MG63 (cell line): ENCODE data around the gene SATB1. TPM values are rescaled to one million over a fixed set of nuclear protein-coding genes. Genes with fewer than 3 reads are reported as not detected.
"Not testable (repeated sequence)": the region's sequence is repeated elsewhere in the genome, so short reads cannot be mapped to it uniquely, and the experiment has no call there.

Experiments
- DNase-seq: peaks from one replicate; pipeline ENCODE4 v3.0.0-alpha.2; 2020
- H3K27me3 ChIP-seq: fragments of 250-450 bp; sonication (Bioruptor Pico); 2 replicates; pipeline ENCODE4 v1.5.1; 2020; ENCODE audit warnings: mild to moderate bottlenecking, moderate library complexity
- H3K36me3 ChIP-seq: fragments of 250-450 bp; sonication (Bioruptor Pico); 2 replicates; pipeline ENCODE4 v1.5.1; 2020; ENCODE audit warnings: mild to moderate bottlenecking, moderate library complexity
- H3K4me3 ChIP-seq: fragments of 250-450 bp; sonication (Bioruptor Pico); 2 replicates; pipeline ENCODE4 v1.5.1; 2020; ENCODE audit warnings: mild to moderate bottlenecking, moderate library complexity
- H3K9me3 ChIP-seq: fragments of 250-450 bp; sonication (Bioruptor Pico); 2 replicates; pipeline ENCODE4 v1.5.1; 2020; ENCODE audit warnings: mild to moderate bottlenecking, moderate library complexity
- total RNA-seq: library from RNA; depleted of rRNA; stranded (reverse); fragments of >200 nt; shearing (Covaris generic); gene quantifications from 2 replicates; pipeline ENCODE4 v1.2.3, GENCODE V29; 2014; ENCODE audit warnings: low replicate concordance

Gene SATB1
- total RNA-seq, 1 experiment from 2014 or later: not detected

GRCh38 chr3:18349197-18349798 is 75.8 kb downstream of the SATB1 start:
- Histone ChIP-seq H3K27me3 (no peaks in the 10 kb centered on the region), H3K36me3 (no peaks in the 10 kb centered on the region), H3K4me3 (no peak overlapping the region), H3K9me3 (no peaks in the 10 kb centered on the region)
- DNase-seq: no peak

- Histone ChIP-seq H3K27me3 (no peaks in the 10 kb centered on the region), H3K36me3 (no peaks in the 10 kb centered on the region), H3K4me3 (no peak overlapping the region), H3K9me3 (no peaks in the 10 kb centered on the region)
- DNase-seq: no peak
These were observed 79.0 kb downstream of the SATB1 start for GRCh38 chr3:18346097-18346496.

GRCh38 chr3:18345015-18345367 is 80.1 kb downstream of the SATB1 start:
- Histone ChIP-seq H3K27me3 (no peaks in the 10 kb centered on the region), H3K9me3 (no peaks in the 10 kb centered on the region), H3K36me3 (no peaks in the 10 kb centered on the region), H3K4me3 (no peak overlapping the region)
- DNase-seq: no peak

GRCh38 chr3:18344306-18345014 is 80.7 kb downstream of the SATB1 start:
- Histone ChIP-seq H3K4me3 (no peak overlapping the region), H3K36me3 (no peaks in the 10 kb centered on the region), H3K27me3 (no peaks in the 10 kb centered on the region), H3K9me3 (no peaks in the 10 kb centered on the region)
- no peak for DNase-seq

GRCh38 chr3:18343809-18344208 is 81.3 kb downstream of the SATB1 start:
- no peaks in the 10 kb centered on the region for H3K9me3 ChIP-seq
- H3K36me3 ChIP-seq: no peaks in the 10 kb centered on the region
- DNase-seq: no peak
- no peaks in the 10 kb centered on the region for H3K27me3 ChIP-seq
- no peak overlapping the region for H3K4me3 ChIP-seq

DNA sequence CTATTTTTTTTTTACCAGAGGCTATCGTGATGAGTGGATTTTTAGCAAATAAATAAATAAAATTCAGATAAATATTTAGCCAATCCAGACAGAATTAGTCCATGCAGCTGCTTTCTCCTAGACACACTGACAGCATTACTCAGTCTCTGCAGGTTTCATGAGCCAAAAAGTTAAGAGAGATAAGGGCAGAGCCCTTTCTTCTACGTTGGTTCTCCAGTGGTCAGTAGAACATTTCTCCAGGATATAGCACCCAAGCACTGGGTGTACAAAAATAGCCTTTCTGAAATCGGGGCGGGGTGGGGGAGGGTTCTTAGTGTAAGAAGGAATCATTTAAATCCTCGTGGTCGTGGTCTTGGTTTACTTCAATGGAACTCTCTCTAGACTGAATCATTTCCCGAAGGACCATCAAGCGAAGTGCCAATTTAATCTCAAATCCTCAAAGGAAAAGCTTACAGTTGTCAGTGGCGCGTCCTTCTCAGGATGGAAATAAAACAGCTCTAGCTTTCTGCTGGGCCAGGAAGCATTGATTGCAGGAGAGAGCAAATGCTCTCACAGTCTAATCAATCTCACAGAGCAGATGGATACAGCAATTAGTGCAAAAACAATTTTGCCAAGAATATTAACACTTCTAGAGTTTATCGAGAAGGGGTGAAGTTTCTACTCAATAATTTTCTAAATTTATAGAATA is 86.2 kb downstream of the SATB1 start:
- H3K4me3 ChIP-seq: no peak overlapping the region
- H3K9me3 ChIP-seq: no peaks in the 10 kb centered on the region
- DNase-seq: no peak
- H3K27me3 ChIP-seq: no peaks in the 10 kb centered on the region
- no peaks in the 10 kb centered on the region for H3K36me3 ChIP-seq

- no peaks in the 10 kb centered on the region for H3K36me3 ChIP-seq
- no peaks in the 10 kb centered on the region for H3K9me3 ChIP-seq
- H3K4me3 ChIP-seq: no peak overlapping the region
- no peaks in the 10 kb centered on the region for H3K27me3 ChIP-seq
- no peak for DNase-seq
These were observed 87.9 kb downstream of the SATB1 start for GRCh38 chr3:18337231-18337630.

- H3K36me3 ChIP-seq: no peaks in the 10 kb centered on the region
- H3K4me3 ChIP-seq: no peak overlapping the region
- no peak for DNase-seq
- H3K27me3 ChIP-seq: no peaks in the 10 kb centered on the region
- H3K9me3 ChIP-seq: no peaks in the 10 kb centered on the region
These were observed 90.1 kb downstream of the SATB1 start for GRCh38 chr3:18334837-18335601.

- H3K36me3 ChIP-seq, H3K9me3 ChIP-seq, DNase-seq, H3K27me3 ChIP-seq, H3K4me3 ChIP-seq: not testable (repeated sequence)
These were observed 94.2 kb downstream of the SATB1 start for GRCh38 chr3:18330772-18331441.

DNA sequence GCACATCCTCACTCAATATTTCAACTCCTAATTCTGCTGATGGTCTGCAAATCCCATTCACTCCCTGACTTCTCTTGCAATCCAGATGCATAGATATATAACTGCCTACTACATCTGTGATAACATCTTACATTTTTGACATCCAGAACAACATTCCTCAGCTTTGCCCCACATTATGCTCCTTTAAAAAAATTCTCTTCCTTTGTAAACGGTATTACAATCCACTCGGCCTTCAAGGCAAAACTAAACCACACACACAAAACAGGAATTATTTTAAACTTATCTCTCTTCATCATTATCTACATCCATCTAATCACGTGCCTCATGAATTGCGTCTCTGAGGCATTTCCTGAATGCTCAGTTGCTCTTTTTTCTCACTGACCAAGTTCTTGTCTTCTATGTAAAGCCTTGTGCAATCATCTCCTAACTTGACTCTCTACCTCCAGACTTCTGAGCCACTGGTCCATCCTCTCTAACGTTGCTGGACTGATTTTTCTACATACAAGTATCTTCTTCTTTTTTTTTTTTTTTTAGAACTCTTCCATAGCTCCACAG is 117.0 kb downstream of the SATB1 start:
- no peaks in the 10 kb centered on the region for H3K27me3 ChIP-seq
- H3K4me3 ChIP-seq: no peak overlapping the region
- no peaks in the 10 kb centered on the region for H3K9me3 ChIP-seq
- DNase-seq: no peak
- no peaks in the 10 kb centered on the region for H3K36me3 ChIP-seq

DNA sequence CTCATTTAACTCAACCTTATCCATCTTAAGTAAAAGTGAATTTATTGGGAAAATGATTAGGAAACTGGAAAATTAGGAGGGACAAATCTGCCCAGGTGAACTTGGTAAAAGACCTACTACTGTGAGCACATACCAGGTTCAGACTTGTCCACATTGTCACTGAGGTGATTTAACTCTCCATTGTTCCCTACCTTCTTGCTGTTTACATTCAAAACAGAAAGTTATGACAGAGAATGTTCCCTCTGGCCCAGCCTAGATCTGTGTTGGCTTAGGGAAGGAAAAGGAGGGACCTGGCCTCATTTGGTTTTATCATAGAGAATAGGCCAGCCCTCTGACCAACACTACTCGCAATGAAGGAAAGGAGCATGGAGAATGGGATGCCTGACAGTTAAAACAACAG is 117.6 kb downstream of the SATB1 start:
- H3K4me3 ChIP-seq: no peak overlapping the region
- H3K9me3 ChIP-seq: no peaks in the 10 kb centered on the region
- H3K27me3 ChIP-seq: no peaks in the 10 kb centered on the region
- no peaks in the 10 kb centered on the region for H3K36me3 ChIP-seq
- DNase-seq: no peak

GRCh38 chr3:18302517-18302916 is 122.6 kb downstream of the SATB1 start:
- no peak overlapping the region for H3K4me3 ChIP-seq
- H3K27me3 ChIP-seq: no peaks in the 10 kb centered on the region
- H3K36me3 ChIP-seq: no peaks in the 10 kb centered on the region
- H3K9me3 ChIP-seq: no peaks in the 10 kb centered on the region
- no peak for DNase-seq

DNA sequence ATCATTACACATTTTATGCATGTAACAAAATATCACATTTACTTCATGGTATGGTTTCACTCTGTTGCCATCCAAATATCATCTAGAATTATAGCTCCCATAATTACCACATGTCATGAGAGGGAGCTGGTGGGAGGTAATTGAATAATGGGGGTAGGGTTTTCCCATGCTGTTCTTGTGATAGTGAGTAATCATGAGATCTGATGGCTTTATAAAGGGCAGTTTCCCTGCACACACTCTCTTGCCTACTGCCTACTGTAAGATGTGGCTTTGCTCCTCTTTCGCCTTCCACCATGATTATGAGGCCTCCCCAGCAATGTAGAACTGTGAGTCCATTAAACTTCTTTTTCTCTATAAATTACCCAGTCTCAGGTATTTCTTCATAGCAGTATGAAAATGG is 123.4 kb downstream of the SATB1 start:
- no peak for DNase-seq
- no peaks in the 10 kb centered on the region for H3K9me3 ChIP-seq
- no peak overlapping the region for H3K4me3 ChIP-seq
- H3K27me3 ChIP-seq: no peaks in the 10 kb centered on the region
- no peaks in the 10 kb centered on the region for H3K36me3 ChIP-seq

DNA sequence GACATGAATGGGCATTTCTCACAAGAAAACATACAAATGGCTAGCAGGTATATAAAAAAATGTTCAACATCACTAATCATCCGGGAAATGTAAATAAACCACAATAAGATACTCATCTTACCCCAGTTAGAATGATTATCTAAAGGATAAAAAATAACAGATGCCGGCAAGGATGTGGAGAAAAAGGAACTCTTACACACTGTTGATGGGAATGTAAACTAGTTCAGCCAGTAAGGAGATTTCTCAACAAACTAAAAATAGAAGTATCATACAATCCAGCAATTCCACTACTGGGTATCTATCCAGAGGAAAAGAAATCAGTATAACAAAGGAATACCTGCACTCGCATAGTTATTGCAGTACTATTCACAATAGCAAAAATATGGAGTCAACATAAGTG is 124.2 kb downstream of the SATB1 start:
- H3K27me3 ChIP-seq: no peaks in the 10 kb centered on the region
- DNase-seq: no peak

DNA sequence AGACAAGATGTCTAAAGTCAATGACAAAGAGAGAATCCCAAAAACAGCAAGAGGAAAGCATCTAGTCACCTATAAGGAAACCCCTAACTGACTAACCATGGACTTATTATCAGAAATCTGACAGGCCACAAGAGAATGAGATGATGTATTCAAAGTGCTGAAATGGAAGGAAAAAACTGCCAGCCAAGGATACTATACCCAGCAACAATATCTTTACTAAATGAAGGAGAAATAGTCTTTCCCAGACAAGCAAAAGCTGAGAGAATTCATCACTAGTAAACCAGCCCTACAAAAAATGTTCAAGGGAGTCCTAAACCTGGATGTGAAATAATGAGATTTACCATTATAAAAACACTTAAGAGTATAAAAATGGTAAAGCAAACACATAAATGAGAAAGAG is 128.0 kb downstream of the SATB1 start:
- Histone ChIP-seq H3K27me3 (no peaks in the 10 kb centered on the region), H3K36me3 (no peaks in the 10 kb centered on the region), H3K4me3 (no peak overlapping the region), H3K9me3 (no peaks in the 10 kb centered on the region)
- DNase-seq: no peak

More for the DNA sequence above, 124.2 kb downstream of the SATB1 start:
- H3K4me3 ChIP-seq: no peak overlapping the region
- no peaks in the 10 kb centered on the region for H3K36me3 ChIP-seq
- no peaks in the 10 kb centered on the region for H3K9me3 ChIP-seq
